GM18519 (cell line): ENCODE measurements around the gene CTIF.

Experiments
- ATAC-seq: cut with Tn5 transposase; IDR thresholded peaks from one replicate; pipeline ENCODE4 v1.9.1; 2021; ENCODE audit warnings: mild to moderate bottlenecking, moderate library complexity; ENCODE audit not compliant: unreplicated experiment, low FRiP score

Gene CTIF

DNA sequence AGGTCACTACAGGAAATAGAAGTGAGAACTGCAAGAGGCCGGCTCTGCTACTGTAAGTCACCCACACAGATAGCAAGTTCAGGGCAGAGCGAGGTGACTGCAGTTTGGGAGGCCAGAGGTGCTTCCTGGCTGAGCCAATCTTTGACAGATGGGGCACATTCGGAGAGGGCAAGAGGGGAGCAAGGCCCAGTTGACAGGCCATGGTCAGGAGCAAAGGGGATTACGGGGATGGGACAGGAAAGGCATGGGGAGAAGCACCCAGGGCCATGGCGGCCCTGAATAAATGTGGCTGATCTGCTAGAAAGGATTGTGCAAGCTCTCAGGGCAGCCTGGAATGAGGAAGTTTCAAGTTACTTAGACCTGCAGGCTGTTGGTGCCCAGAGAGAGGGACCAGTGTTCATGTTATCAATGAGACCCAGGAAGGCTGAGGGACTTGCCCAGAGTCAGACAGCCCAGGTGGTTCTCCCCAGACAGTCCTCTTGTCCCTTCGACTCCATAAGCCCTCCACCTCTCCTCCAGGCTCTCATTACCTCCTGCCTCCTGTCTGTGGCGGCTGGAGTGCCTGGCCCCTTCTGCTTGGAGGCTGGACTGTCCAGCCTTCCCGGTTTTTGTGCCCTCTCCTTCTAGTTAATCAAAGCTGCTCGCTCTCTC is 123.3 kb downstream of the CTIF start:
- no peak for ATAC-seq

DNA sequence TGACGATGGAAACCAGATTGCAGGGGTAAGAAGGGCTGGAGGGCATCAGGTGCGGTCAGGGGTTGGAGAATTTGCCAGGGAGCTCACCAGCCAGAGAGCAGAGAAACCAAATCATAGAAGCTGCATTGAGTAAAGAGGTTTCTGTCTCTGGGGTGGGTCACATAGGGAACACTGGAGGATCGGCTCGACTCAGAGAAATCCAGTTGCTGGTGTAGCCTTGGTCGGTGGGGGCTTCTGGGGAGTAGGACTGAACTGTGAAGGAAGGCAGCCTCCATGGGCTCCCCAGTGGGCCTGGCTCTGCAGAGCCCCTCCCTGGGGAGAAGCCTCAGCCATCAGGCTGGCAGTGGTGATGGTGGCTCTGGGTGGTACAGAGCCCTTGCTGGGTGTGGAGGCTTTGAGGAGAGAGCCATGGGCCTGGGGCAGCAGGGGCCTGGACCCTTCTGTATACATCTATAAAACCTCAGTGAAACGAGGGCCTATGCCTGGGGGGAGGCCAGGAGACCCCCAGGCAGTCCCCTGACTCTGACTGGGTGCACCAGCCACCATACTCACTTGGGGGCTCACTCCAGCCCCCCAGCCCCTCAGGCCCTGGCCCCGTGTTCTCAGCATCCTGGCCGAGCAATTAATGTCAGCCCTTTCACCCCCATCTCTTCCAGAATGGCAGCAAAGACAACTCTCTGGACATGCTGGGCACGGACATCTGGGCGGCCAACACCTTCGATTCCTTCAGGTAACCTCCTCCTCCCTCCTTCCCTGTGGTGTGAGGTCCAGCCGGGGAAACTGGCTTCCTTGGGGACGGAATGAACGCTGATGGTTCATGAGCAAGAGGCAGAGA is 124.5 kb downstream of the CTIF start:
- ATAC-seq: no peak

DNA sequence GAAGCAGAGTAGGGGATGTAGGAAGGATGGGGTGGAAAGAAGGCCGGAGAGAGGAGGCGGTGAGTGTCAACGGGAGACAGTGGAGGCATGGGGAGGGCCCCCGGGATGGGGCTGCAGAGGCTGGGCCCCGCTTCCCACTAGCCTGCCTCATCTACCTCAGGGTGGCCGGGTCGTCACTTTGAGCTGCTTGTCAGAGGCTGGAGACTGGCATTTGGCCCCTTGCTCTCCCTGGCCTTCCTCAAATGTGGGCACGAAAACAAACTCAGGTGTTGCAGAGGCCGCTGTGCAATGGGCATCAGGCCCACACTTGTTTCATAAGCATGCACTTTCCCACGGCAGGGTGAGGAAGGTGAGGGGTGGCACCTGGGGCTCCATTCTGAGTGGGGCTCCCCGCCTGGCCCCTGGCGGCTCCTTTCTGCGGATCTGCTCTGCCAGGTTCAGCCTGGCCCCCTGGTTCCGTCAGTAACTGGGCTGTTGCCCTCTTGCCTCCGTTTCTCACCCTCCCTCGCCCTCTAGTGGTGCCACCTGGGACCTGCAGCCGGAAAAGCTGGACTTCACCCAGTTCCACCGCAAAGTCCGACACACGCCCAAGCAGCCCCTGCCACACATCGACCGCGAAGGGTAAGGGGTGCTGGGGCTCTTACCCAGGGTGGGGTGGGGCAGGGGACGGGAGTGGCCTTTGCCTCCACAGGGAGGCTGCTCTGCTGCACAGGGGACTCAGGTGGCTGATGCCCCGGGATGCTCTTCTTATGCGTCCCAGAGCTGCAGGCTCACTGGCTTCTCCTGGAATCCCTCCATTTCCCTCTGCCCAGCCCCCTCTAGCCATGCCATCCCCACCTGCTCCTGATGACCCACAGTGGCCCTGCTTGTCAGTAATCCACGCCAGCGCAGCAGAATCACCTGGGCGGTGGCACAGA is 125.4 kb downstream of the CTIF start:
- no peak for ATAC-seq

DNA sequence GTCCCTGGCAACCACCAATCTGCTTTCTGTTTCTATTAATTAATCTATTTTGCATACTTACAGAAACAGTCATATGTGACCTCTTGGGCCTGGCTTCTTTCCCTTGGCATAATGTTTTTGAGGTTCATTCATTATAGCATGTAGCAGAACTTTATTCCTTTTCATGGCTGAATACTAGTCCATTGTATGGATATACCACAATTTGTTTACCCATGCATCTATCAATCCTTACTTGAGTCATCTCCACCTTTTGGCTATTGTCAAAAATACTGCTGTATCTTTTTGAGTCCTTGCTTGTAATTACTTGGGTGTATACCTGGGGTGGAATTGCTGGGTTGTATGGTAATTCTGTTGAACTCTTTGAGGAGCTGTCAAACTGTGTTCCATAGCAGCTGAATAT is 126.8 kb downstream of the CTIF start:
- ATAC-seq: no peak

DNA sequence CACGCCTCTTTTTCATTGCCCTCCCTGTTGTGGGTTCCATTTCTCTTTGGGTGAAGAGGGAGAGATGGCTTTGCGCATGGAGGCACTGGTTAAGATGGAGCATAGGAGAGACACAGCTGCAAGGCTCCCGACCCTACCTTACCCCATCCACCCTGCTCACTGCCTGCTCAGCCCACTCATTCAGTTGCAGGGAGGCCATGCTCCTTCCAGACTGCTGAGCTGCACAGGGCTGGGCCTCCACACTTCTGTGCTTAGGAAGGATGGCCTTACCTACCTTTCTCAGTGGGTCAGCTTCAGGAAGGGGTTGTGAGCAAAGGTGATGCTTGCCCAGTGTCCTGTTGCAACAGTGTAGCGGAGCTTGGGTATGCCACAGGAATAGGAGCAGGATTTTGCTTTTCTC is 127.8 kb downstream of the CTIF start:
- no peak for ATAC-seq

DNA sequence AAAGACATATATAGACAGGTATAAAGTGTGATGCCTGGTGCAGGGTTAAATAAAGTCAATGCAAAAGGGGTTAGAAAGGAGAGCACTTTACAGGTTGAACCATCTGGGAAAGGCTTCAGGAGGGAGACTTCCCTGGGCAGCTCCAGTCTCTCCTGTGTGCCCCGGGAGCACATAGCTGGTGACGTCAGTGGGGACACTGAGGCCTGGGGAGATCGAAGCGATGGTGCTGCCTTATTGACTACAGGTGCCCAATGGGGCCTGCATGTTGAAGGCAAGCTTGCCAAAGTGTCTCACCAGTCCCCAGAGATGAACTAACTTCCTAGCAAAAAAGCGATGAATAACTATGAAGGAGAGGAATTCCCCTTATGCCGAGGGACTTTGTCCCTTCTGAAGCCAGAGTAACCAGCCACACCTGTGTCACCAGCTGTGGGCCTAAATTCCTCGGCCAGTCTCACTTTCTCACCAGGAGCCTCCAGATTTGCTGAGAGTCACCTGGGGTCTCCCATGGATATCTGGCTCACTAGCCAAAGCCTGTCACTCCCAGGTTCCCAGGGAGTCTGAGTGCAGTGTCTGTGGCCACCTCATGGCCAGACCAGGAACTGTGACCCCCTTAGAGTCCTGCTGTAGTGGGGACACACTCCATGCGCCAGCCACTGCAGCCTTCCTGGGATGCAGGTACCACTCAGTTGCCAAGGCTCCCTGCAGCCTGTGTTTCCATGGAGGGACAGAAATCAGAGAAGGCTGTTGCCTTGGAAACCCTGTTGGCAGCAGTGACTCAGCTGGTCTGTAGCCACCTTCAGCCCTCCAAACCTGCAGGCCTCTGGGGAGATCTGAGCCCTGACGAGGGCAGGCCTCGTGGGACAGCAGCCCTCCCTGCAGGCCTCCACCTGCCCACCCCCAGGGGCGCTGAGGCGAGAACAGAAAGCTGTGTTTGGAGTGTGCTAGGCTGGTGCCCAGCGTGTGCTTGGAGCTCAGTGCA is 128.7 kb downstream of the CTIF start:
- ATAC-seq: no peak

DNA sequence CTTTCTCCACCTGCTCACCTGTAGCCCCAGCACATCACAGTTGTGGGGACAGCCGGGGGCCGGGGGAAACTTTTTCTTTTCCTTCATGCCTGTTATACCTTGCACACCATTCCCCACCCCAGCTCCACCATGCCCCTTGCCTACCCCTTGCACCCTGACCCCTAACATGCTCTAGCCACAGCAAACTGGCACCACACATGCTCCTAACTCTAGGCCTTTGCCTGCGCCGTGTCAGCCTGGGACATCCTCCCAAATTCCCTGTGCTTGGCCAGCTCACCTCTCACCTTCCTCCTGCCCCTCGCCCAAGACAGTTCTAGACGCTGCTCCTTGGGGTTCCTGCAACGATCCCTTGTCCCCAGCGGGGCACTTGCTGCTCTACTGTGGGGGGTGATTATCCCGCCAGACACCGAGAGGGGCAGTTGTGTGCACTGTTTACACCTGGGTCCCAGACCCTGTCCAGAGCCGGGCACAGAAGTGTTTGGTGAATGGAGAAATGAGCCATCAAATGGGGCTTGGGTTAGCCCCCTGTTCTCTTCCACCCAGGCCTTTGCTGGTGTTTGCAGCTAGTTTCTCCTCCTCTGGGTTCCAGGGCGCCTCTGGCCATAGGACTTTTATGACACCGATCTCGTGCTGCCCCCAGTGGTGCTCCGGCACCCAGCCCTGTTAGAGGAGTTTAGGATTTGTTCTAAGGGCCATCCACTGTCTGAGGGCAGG is 129.8 kb downstream of the CTIF start:
- ATAC-seq: no peak

DNA sequence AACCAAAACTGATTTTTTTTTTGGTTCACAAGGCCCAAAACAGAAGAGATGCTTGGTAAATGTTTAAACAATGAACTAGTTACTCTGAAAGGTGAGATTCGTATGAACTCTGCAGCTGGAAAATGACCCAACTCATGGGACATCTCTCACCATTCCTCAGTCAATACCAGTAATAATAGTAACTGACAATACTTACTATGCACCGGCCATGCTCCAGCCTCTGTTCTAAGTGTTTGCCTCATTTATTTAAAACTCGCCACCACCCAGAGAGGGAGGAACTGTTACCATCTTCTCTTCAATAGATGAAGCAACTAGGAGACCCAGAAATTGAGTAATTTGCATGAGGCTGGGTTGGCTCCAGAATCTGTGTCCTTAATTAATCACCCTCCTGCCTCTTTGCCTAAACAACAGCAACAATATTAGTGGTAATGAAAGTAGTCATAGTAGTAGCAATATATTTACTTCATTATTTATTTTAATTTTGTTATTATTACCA is 130.4 kb downstream of the CTIF start:
- no peak for ATAC-seq

DNA sequence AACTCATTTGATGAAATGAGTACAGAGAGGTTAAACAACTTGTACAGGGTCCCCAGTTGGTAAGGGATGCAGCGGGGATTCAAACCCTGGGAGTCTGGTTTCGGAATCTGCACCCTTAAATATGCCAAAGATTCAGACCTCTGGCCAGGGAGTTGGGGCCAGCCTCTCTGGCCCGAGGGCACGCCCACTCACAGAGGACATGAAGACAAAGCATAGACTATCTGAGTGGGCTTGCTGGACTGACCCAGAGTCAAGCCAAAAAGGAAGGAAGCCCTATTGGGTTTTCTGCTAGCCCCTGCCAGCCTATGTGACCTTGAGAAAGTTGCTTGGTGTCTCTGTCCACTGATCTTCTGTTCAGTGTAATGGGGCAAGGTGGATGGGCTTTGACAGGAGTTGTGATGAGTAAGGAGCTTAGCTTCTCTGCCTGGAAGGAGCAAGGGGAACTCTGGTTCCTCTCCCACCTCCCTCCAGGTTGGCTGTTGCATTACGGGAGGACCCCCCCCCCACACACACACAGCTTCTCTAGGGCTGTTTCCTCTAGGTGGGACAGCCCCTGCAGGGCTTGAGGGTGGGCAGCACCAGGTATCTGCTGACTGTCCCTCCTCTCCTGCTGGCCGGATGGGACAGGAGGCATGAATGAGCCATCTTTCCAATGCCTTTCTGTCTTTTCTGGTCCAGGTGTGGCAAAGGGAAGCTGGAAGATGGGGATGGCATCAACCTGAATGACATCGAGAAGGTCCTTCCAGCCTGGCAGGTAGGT is 131.3 kb downstream of the CTIF start:
- no peak for ATAC-seq

DNA sequence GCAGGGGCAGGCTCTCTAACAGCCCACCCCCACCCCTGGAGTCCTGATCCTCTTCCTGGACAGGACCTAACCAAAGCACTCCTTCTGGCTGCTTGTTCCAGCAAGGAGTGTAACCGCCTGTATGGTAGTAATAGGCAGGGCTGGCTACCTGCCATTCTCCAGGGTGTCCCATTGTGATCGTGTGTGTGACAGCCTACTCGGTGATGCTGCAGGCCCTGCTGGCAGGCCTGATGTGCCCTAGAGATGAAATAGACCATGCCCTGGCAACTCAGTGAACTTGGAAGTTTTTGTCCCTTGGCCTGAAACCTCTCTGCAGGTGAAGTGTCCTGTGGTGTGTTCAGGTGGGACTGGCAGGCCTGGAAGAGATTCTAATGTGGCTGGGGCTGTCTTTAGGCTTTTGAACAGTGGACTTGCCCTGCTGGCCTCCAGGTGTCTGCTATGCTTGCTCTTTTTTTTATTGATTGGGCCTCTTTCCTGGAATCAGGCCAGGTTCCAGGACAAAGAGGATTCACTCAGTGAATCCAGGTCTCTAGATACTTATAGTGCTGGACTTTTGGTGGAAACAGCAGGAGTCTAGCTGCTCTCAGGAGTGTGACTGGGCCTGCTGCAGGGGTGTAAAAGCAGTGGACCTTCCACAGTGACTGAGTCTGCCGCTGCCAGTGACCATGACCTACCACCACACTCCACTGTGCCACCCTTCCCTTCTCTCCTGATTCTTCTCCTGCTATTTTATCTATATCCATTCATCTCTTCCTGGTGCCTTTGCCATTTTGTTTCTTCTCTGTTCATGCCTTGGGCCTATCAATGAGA is 132.1 kb downstream of the CTIF start:
- ATAC-seq: no peak

DNA sequence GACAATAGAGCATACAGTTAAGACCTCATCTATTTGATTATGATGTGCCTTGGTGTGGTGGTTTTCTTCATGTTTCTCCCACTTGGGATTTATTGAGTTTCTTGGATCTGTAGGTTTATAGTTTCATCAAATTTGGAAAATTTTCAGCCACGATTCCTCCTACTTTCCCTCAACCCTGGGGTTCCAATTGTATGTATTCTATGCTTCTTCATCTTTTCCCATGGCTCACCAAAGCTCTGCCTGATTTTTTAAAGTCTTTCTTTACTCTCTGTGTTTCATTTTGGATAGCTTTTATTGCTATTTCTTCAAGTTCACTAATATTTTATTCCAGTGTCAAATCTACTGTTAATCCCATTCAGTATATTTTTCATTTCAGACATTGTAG is 132.7 kb downstream of the CTIF start:
- no peak for ATAC-seq

DNA sequence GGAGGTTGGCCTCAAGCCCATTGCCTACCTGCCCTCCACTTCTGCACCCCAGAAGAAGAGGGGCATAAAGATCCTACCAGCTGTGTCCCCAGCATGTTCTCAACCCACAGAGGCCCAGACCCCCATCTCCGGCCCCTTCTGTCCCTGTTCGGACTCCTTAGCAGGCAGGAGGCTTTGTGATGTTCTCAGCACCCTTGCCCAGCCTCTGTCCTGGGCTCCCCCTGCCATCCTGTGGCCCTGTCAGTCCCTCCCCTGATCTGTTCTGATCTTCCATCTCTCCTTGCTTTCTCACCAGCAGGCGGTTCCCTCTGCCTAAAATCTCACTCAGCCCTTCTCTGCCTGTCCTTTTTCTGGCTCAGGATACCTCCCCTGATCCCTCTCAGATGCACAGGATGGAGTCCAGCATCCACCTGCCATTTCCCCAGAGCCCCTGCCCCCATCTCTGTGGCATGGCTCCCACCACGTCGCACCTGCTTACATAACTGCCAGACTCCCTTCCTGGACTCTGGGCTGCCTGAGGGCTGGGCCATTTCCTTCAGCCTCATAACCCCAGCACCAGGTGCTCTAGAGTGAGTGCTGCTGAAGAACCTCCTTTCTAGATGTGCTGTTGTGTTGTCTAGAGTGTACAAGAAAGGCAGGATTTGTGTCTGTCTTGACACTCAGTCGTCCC is 134.0 kb downstream of the CTIF start:
- ATAC-seq: no peak

DNA sequence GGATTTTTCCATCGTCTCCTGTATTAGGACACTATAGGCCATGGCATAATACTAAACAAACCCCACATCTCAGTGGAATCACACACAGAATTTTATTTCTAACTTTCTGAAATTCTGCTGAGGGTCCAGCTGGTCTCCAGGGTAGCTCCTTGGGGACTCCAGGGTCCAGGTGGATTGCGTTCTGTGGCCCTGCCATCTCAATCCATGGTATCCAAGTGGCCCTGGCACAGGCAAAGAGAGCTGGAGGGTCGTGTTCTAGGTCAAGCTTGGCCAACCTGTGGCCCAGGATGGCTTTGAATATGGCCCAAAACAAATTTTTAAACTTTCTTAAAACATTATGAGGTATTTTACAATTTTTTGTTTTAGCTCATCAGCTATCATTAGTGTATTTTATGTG is 134.6 kb downstream of the CTIF start:
- no peak for ATAC-seq

DNA sequence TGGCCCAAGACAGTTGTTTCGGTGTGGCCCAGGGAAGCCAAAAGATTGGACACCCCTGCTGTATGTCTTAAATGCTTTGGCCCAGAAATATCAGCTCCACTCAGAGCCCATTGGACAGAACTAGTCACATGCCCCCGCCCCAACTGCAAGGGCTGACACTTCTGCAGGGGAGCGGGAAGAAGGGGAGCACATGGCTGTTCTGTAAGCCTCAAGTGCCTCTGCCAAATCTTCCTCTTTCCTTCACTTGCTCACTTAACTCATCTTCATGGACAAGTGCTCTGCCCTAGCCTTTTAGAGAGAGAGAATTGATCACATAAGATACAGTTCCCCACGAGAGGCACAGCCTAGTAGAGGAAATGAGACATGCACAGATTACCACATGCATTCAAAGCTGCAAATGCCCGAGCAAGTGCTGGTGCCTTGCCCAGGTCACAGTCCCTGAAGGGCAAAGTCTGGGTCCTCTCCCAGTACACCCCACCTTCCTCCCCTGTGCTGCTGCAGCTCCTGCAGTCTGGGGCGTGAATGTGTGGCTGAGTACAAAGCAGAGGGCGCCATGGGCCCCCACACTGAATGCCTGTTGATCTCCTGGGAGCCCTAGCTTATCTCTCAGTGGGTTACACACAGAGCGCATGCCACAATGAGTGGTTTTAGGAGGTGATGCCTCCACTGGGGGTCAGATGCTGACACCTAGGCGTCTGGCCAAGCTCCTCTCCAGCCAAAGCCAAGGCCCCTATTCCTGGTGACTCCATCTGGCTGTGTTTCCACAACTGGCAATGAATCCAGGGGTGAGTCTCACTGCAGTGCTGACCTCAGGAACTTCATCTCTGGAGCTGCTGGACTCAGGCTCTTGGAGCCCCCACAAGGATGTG is 135.3 kb downstream of the CTIF start:
- no peak for ATAC-seq

DNA sequence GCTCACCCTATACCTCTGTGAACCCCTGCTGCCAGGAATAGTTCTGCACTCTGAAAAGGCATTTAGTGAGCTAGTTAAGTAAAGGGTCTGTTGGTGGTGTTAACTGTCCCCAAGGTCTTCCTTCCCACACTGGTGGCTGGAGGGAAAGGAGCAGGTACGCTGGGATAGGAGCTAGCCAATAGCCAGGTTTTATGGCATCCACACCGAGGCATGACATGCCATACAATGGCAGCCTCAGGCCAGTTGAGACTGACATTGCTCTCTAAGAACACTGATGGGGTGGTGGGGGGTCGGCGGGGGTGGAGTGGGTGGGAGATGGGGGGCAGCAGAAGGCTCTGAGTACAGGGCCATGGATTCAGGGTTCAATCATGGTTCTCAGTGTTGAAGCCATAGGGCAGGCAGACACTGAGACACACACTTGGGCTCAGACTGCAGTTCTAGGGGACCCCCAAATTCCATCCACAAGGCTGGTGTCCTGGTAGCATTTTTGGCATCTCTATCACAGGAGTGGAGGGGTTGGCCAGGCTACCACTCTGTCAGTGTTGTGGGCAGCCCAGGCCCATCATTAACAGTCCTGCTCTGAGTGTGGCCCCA is 136.0 kb downstream of the CTIF start:
- ATAC-seq: no peak

DNA sequence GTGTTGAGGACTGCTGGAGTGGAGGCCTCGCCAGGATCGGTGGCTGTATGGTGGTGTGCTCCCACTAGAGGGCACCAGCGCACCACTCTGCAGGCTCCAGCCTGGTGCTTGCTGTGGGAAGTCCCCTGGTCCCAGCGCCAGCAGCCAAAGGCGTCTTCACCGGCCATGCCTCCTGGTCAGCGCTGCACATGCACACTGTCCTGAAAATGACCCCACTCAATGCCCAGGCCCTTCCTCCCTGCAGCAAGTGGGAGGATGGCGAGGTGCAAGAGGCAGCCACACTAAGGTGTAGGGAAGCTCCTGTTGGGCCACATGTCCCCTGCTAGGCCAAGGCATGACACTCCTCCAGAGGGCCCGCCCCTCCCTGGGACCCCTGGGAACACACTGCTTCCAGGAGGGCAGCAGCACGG is 136.5 kb downstream of the CTIF start:
- peak; percentile 79 for ATAC-seq
